Heart right ventricle (tissue), 16 donors: ENCODE data around the gene EPN3. TPM values are rescaled to one million over a fixed set of nuclear protein-coding genes. Genes with fewer than 3 reads are reported as not detected.

Source experiments
- ATAC-seq, 8 donors: fragments of 200-7000 bp; cut with Tn5 transposase; one replicate each; pipeline ENCODE4 v1.9.1; 2020; ENCODE audit warnings: mild to moderate bottlenecking in 8 of 8, moderate library complexity in 8 of 8, moderate number of reproducible peaks in 1 of 8
- DNase-seq, 2 donors: peaks; one replicate each; pipeline ENCODE4 v3.0.0-alpha.2; 2020
- H3K27ac ChIP-seq, 10 donors: fragments of 200-600 bp; sonication (generic) in 2 of 10; one replicate each; pipeline versions ENCODE4 v1.5.0 to v1.8.0; 2020 to 2022; ENCODE audit warnings: mild to moderate bottlenecking in 3 of 10
- H3K27me3 ChIP-seq, 7 donors: fragments of 200-600 bp; one replicate each; pipeline ENCODE4 v1.8.0; 2021 to 2022; ENCODE audit warnings: mild to moderate bottlenecking in 2 of 7
- H3K36me3 ChIP-seq, 9 donors: fragments of 200-600 bp; sonication (generic) in 1 of 9; one replicate each; pipeline versions ENCODE4 v1.5.0 to v1.8.0; 2020 to 2022; ENCODE audit warnings: mild to moderate bottlenecking in 2 of 9
- H3K4me1 ChIP-seq, 9 donors: fragments of 200-600 bp; sonication (generic) in 1 of 9; one replicate each; pipeline versions ENCODE4 v1.5.0 to v1.8.0; 2020 to 2022; ENCODE audit warnings: mild to moderate bottlenecking in 4 of 9
- H3K4me3 ChIP-seq, 10 donors: fragments of 200-600 bp; sonication (generic) in 2 of 10; one replicate each; pipeline versions ENCODE4 v1.5.0 to v1.8.0; 2020 to 2022; ENCODE audit warnings: mild to moderate bottlenecking in 7 of 10, moderate library complexity in 2 of 10
- H3K9me3 ChIP-seq, 11 donors: fragments of 200-600 bp in 10 of 11; sonication (generic) in 2 of 11; one replicate each; pipeline versions ENCODE4 v1.5.0 to v1.8.0; 2013 to 2022; ENCODE audit warnings: mild to moderate bottlenecking in 2 of 11, control low read depth in 1 of 11, moderate library complexity in 1 of 11
- CTCF ChIP-seq, 9 donors: fragments of 200-600 bp; sonication (generic) in 2 of 9; IDR thresholded peaks; one replicate each; pipeline versions ENCODE4 v1.5.0 to v1.8.0; 2021 to 2022; ENCODE audit warnings: antibody characterized with exemption in 9 of 9, mild to moderate bottlenecking in 5 of 9, moderate library complexity in 1 of 9
- WGBS, 2 donors: extraction: QIAGEN DNeasy Blood & Tissue Kit; methylation state at CpG; one replicate each; pipeline ENCODE4 v1.1.7; 2013; ENCODE audit warnings: inconsistent platforms in 1 of 2; 5-methylcytosine and 5-hydroxymethylcytosine counted together
- intact Hi-C, 10 donors: fragments of 100-400 bp; cut with DNase I; formaldehyde crosslinking; loops; one replicate each; pipeline versions ENCODE4 v1.11.1 to v1.14.2; 2022
- polyA plus RNA-seq, 2 donors: library from polyadenylated mRNA; stranded (reverse); fragments of 200-250 nt; gene quantifications; one replicate each; pipeline ENCODE4 v1.2.3, GENCODE V29; 2013
- total RNA-seq, 10 donors: library from RNA; stranded (reverse); fragmentation: NEBNext Ultra II Directional in 3 of 10; extraction: Animal tissue kit (Norgen Biotek cat#: 25700) in 3 of 10; gene quantifications; one replicate each; pipeline versions ENCODE4 v1.2.1 to v1.2.4, GENCODE V29; 2021 to 2023
- donor health status: Arrhythmogenic right ventricular cardiomyopathy.
- donor health status: ischemic (EF 13 %, LVEDD 7.1; RV severe dilation, severe dysfunction).
- donor health status: healthy with polysubstance abuse.
- donor health status: DM: no; HTN: yes; CAD: no.
- donor health status: DM: no; HTN: no; CAD: no.
- donor health status: ischemic (EF 25% LVEDD 6.9; RV normal size, moderate dysfunction).
- donor health status: ischemic (EF 25% LVEDD 5.7; RV mildly dilated, moderate dysfunction).
- donor health status: healthy.
- donor health status: DM: yes; HTN: yes; CAD: no.
- donor health status: Ischemic cardiomyopathy.
- donor health status: ischemic (EF 35%, LVEDD 5.7; RV mildly dilated, moderate dysfunction).
- donor health status: nonischemic (EF 11% LVEDD 7.7; RV severe dilation, severe dysfunction).
- donor health status: DM: yes; HTN: yes; CAD: no.
- donor health status: PGD.
- donor health status: ischemic (EF 29% LVEDD 5.4; RV normal size, mild dysfunction).
- donor health status: nonischemic (EF 23%, LVEDD 6.1; RV moderate dilation, normal function).

EPN3 gene
- total and polyA plus RNA-seq, 12 donors = 3.0 to 21.5 (median 10.1) TPM

GRCh38 chr17:50554201-50554600, 21.7 kb downstream of the EPN3 start:
- Histone ChIP-seq H3K27ac (no peak overlapping the region), H3K4me3 (no peak overlapping the region), H3K27me3 (peaks cover 4 to 30% (median 11%) of the 10 kb centered on the region in 7 donors), H3K36me3 (peaks cover 0 to 48% (median 0%) of the 10 kb centered on the region in 9 donors), H3K4me1 (peaks cover 0 to 22% (median 6%) of the 10 kb centered on the region in 9 donors), H3K9me3 (no peaks in the 10 kb centered on the region)
- WGBS, 2 donors = 95% methylated on average over 17 of the region's 17 CpGs
- no peak for DNase-seq
- no peak for ATAC-seq
- no peak for TF ChIP-seq CTCF (IDR thresholded peaks at IDR 0.05)
- intact Hi-C loops = loop anchor here in 6 of 10 donors (5.0 kb wide), 6 partner anchors 58 to 143 kb away; no protein-coding TSS in a partner anchor

- WGBS, 2 donors = 37 to 51% methylated on average over 5 of the region's 5 CpGs
- Histone ChIP-seq H3K27ac (no peak overlapping the region), H3K4me3 (no peak overlapping the region), H3K36me3 (peaks cover 0 to 27% (median 0%) of the 10 kb centered on the region in 9 donors), H3K27me3 (peaks cover 17 to 56% (median 37%) of the 10 kb centered on the region in 7 donors), H3K9me3 (no peaks in the 10 kb centered on the region), H3K4me1 (peaks cover 13 to 43% (median 29%) of the 10 kb centered on the region in 9 donors)
- TF ChIP-seq CTCF (IDR thresholded peaks at IDR 0.05) = no peak
- DNase-seq = peak; percentile 34 to 53
- intact Hi-C loops = loop anchor here in 1 of 10 donors (5.0 kb wide), 1 partner anchor 50 kb away; no protein-coding TSS in a partner anchor
- peak in 2 of 8 donors; percentile 11 to 25 for ATAC-seq
These were observed 24.3 kb downstream of the EPN3 start for GRCh38 chr17:50556803-50557202.

GRCh38 chr17:50557630-50558029, 25.1 kb downstream of the EPN3 start:
- Histone ChIP-seq H3K27me3 (peaks cover 17 to 64% (median 45%) of the 10 kb centered on the region in 7 donors), H3K9me3 (no peaks in the 10 kb centered on the region), H3K36me3 (peaks cover 0 to 22% (median 0%) of the 10 kb centered on the region in 9 donors), H3K27ac (no peak overlapping the region), H3K4me3 (no peak overlapping the region), H3K4me1 (peaks cover 13 to 46% (median 34%) of the 10 kb centered on the region in 9 donors)
- no peak for DNase-seq
- ATAC-seq = no peak
- TF ChIP-seq CTCF (IDR thresholded peaks at IDR 0.05) = no peak
- WGBS, 2 donors = 90% methylated on average over 4 of the region's 4 CpGs
- intact Hi-C loops = loop anchor here in 1 of 10 donors (5.0 kb wide), 1 partner anchor 50 kb away; no protein-coding TSS in a partner anchor

GRCh38 chr17:50558091-50558490, 25.6 kb downstream of the EPN3 start:
- Histone ChIP-seq H3K27ac (no peak overlapping the region), H3K4me1 (peaks cover 13 to 46% (median 34%) of the 10 kb centered on the region in 9 donors), H3K36me3 (peaks cover 0 to 22% (median 0%) of the 10 kb centered on the region in 9 donors), H3K27me3 (peaks cover 17 to 69% (median 49%) of the 10 kb centered on the region in 7 donors), H3K4me3 (no peak overlapping the region), H3K9me3 (no peaks in the 10 kb centered on the region)
- DNase-seq = no peak
- 73 to 76% methylated on average over 4 of the region's 4 CpGs for WGBS, 2 donors
- ATAC-seq = no peak
- intact Hi-C loops = loop anchor here in 1 of 10 donors (5.0 kb wide), 1 partner anchor 49 kb away; no protein-coding TSS in a partner anchor
- TF ChIP-seq CTCF (IDR thresholded peaks at IDR 0.05) = no peak
